ENCODE data around the gene TAF6. TPM values are rescaled to one million over a fixed set of nuclear protein-coding genes. Genes with fewer than 3 reads are reported as not detected.

Gene TAF6
- total RNA-seq, 4 donors from 2014 or later: 18.0 to 581 (median 43.9) TPM

GRCh38 chr7:100111156-100111555, 8.0 kb downstream of the TAF6 start:
- TF ChIP-seq CTCF (IDR thresholded peaks at IDR 0.05) (no peak), POLR2A (IDR thresholded peaks at IDR 0.05) (no peak), EP300 (IDR thresholded peaks at IDR 0.05; ENCODE audit: low read depth) (no peak)
- Histone ChIP-seq H3K36me3 (peaks cover 0 to 20% (median 9%) of the 10 kb centered on the region in 4 donors), H3K27ac (no peak overlapping the region), H3K27me3 (no peaks in the 10 kb centered on the region), H3K4me1 (no peaks in the 10 kb centered on the region), H3K4me3 (no peak overlapping the region), H3K9me3 (no peaks in the 10 kb centered on the region)
- in situ Hi-C loops (cut with MboI; ENCODE audit: low pct_ligation_motif_present in 1 of 4, low pct_unique_long_range_greater_than_20kb in 1 of 4, low sequenced_read_pairs in 3 of 4): no loop called here
- 95% methylated on average over 7 of the region's 7 CpGs; no CpG with 5 or more reads in 1 of the 2 donors for WGBS, 2 donors (ENCODE audit: low coverage in 1 of 2)
- DNase-seq: no peak
- intact Hi-C loops (cut with DNase I; ENCODE audit: low total_unique reads): no loop called here

GRCh38 chr7:100109521-100110163, 9.5 kb downstream of the TAF6 start:
- H3K36me3 ChIP-seq: peaks cover 0 to 30% (median 9%) of the 10 kb centered on the region in 4 donors
- in situ Hi-C loops (cut with MboI; ENCODE audit: low pct_ligation_motif_present in 1 of 4, low pct_unique_long_range_greater_than_20kb in 1 of 4, low sequenced_read_pairs in 3 of 4) (no loop called here), intact Hi-C loops (cut with DNase I; ENCODE audit: low total_unique reads) (no loop called here)
- H3K27ac ChIP-seq: no peak overlapping the region
- H3K4me1 ChIP-seq: no peaks in the 10 kb centered on the region
- no peaks in the 10 kb centered on the region for H3K9me3 ChIP-seq
- TF ChIP-seq CTCF (IDR thresholded peaks at IDR 0.05) (no peak), EP300 (IDR thresholded peaks at IDR 0.05; ENCODE audit: low read depth) (no peak), POLR2AphosphoS5 (IDR thresholded peaks at IDR 0.05) (no peak), POLR2A (IDR thresholded peaks at IDR 0.05) (no peak)
- no peak overlapping the region for H3K4me3 ChIP-seq
- no peaks in the 10 kb centered on the region for H3K27me3 ChIP-seq
- DNase-seq: no peak
- 81 to 85% methylated on average over 5 to 12 of the region's 12 CpGs for WGBS, 2 donors (ENCODE audit: low coverage in 1 of 2)

- DNase-seq: no peak
- intact Hi-C loops (cut with DNase I; ENCODE audit: low total_unique reads): no loop called here
- no peaks in the 10 kb centered on the region for H3K9me3 ChIP-seq
- no peak overlapping the region for H3K27ac ChIP-seq
- no peaks in the 10 kb centered on the region for H3K27me3 ChIP-seq
- no peak for TF ChIP-seq CTCF (IDR thresholded peaks at IDR 0.05)
- no peak for TF ChIP-seq POLR2A (IDR thresholded peaks at IDR 0.05)
- no peak for TF ChIP-seq EP300 (IDR thresholded peaks at IDR 0.05; ENCODE audit: low read depth)
- no peak for TF ChIP-seq POLR2AphosphoS5 (IDR thresholded peaks at IDR 0.05)
- H3K4me3 ChIP-seq: no peak overlapping the region
- in situ Hi-C loops (cut with MboI; ENCODE audit: low pct_ligation_motif_present in 1 of 4, low pct_unique_long_range_greater_than_20kb in 1 of 4, low sequenced_read_pairs in 3 of 4): no loop called here
- 82% methylated on average over 11 of the region's 11 CpGs; no CpG with 5 or more reads in 1 of the 2 donors for WGBS, 2 donors (ENCODE audit: low coverage in 1 of 2)
- H3K36me3 ChIP-seq: peaks cover 0 to 35% (median 11%) of the 10 kb centered on the region in 4 donors
- H3K4me1 ChIP-seq: no peaks in the 10 kb centered on the region
Measured at GRCh38 chr7:100107890-100108289, 11.3 kb downstream of the TAF6 start.

- no peak overlapping the region for H3K27ac ChIP-seq
- intact Hi-C loops (cut with DNase I; ENCODE audit: low total_unique reads) (no loop called here), in situ Hi-C loops (cut with MboI; ENCODE audit: low pct_ligation_motif_present in 1 of 4, low pct_unique_long_range_greater_than_20kb in 1 of 4, low sequenced_read_pairs in 3 of 4) (no loop called here)
- no peaks in the 10 kb centered on the region for H3K27me3 ChIP-seq
- peaks cover 0 to 29% (median 8%) of the 10 kb centered on the region in 4 donors for H3K36me3 ChIP-seq
- H3K4me3 ChIP-seq: no peak overlapping the region
- TF ChIP-seq POLR2A (IDR thresholded peaks at IDR 0.05): no peak
- no peak for TF ChIP-seq POLR2AphosphoS5 (IDR thresholded peaks at IDR 0.05)
- TF ChIP-seq CTCF (IDR thresholded peaks at IDR 0.05): no peak
- no peak for TF ChIP-seq EP300 (IDR thresholded peaks at IDR 0.05; ENCODE audit: low read depth)
- no peaks in the 10 kb centered on the region for H3K9me3 ChIP-seq
- DNase-seq: no peak
- WGBS, 2 donors (ENCODE audit: low coverage in 1 of 2): 82 to 91% methylated on average over 3 to 25 of the region's 25 CpGs
- peaks cover 4 to 5% (median 5%) of the 10 kb centered on the region in 4 donors for H3K4me1 ChIP-seq
Measured at GRCh38 chr7:100107125-100107737, 11.9 kb downstream of the TAF6 start.

All from transverse colon (tissue), 4 donors.